ENCODE data around the gene CITED4.

DNA sequence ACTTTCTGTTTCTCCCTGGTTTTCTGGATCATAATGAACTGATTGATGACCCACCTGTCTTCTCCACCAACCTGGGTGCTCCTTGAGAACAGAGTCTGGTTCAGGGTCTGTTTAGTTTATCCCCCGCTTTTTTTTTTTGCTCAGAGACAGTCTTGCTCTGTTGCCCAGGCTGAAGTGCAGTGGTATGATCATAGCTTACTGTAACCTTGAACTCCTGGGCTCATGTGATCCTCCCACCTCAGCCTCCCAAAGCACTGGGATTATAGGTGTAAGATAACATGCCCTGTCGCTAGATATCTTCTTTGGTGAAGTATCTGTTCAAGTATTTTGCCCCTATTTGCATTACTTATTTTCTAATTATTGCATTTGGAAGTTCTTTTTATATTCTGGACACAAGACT, 30.2 kb upstream of the CITED4 start:
- TF ChIP-seq CTCF (IDR thresholded peaks at IDR 0.05), result no peak
- no peak for TF ChIP-seq POLR2AphosphoS5 (IDR thresholded peaks at IDR 0.05)
